Measurements from ENCODE around the gene PLCB3. TPM values are rescaled to one million over a fixed set of nuclear protein-coding genes. Genes with fewer than 3 reads are reported as not detected.

PLCB3 gene
- total and polyA plus RNA-seq, 2 of the 13 experiments (the other 11 are each of a cell fraction or from before 2014, with no cell fraction given): 7.5 to 13.8 TPM

DNA sequence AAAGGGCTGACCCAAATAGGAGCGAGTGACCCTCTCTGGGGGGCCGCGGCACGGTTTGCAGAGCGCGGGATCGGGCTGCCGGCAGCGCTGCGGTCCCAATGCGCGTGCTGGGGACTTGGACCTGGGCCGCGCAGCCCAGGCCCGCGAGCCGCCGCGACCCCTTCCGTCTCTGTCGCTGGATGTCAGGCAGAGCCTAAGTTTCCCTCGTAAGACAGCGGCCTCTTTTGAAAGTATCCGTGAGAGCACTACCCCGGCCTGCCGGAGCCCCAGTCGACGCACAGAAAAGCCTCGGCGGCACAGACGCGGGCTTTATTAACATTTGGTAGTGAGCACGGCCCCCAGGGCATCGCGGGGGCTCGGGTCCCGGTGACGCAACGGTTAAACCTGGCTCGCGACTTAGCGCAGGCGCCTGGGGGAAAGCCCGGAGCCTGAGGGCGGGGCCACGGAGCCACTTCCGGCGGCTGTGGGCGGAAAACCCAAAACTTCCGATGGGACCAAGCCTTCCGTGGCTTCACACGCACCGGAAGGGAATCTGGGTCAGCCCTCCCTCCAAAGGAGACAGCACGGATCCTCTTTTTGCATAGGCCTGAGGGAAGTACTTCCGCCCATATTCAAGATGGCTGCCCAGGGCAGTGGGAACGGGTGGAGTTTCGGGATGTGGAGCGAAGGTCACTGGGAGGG, 18.4 kb downstream of the PLCB3 start (continued):
- TF ChIP-seq, protein P1, sequence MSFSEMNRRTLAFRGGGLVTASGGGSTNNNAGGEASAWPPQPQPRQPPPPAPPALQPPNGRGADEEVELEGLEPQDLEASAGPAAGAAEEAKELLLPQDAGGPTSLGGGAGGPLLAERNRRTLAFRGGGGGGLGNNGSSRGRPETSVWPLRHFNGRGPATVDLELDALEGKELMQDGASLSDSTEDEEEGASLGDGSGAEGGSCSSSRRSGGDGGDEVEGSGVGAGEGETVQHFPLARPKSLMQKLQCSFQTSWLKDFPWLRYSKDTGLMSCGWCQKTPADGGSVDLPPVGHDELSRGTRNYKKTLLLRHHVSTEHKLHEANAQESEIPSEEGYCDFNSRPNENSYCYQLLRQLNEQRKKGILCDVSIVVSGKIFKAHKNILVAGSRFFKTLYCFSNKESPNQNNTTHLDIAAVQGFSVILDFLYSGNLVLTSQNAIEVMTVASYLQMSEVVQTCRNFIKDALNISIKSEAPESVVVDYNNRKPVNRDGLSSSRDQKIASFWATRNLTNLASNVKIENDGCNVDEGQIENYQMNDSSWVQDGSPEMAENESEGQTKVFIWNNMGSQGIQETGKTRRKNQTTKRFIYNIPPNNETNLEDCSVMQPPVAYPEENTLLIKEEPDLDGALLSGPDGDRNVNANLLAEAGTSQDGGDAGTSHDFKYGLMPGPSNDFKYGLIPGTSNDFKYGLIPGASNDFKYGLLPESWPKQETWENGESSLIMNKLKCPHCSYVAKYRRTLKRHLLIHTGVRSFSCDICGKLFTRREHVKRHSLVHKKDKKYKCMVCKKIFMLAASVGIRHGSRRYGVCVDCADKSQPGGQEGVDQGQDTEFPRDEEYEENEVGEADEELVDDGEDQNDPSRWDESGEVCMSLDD (CRISPR knock-in tag; IDR thresholded peaks at IDR 0.05; ENCODE audit: borderline replicate concordance): no peak
- TF ChIP-seq ZNF552 (CRISPR knock-in tag; IDR thresholded peaks at IDR 0.05; ENCODE audit: borderline replicate concordance) (no peak), ZNF326 (CRISPR knock-in tag; IDR thresholded peaks at IDR 0.05; ENCODE audit: borderline replicate concordance) (0 out of 2 replicates have a peak, but pooled peaks have one; percentile 23), FOXP1 (IDR thresholded peaks at IDR 0.05) (no peak), FOXP1 (CRISPR knock-in tag; IDR thresholded peaks at IDR 0.05) (peak; percentile 26; the same call in 1 of the 2 replicates), RBFOX2 (IDR thresholded peaks at IDR 0.05; ENCODE audit: low read depth, low read length) (peak; percentile 83), BRD4 (CRISPR knock-in tag; IDR thresholded peaks at IDR 0.05) (peak; percentile 29; the same call in 1 of the 2 replicates), KDM6A (CRISPR knock-in tag; IDR thresholded peaks at IDR 0.05; ENCODE audit: low read depth) (no peak), ATRX (CRISPR knock-in tag; IDR thresholded peaks at IDR 0.05; ENCODE audit: borderline replicate concordance) (no peak), ZMAT3 (CRISPR knock-in tag; conservative IDR thresholded peaks at IDR 0.05) (no peak; the same call in 1 of the 2 replicates), ZNF335 (CRISPR knock-in tag; IDR thresholded peaks at IDR 0.05) (peak; percentile 78; the same call in 1 of the 2 replicates), POLR2G (IDR thresholded peaks at IDR 0.05; ENCODE audit: low read depth, low read length) (peak; percentile 70; the same call in 1 of the 2 replicates), SRSF1 (optimal IDR thresholded peaks at IDR 0.05; ENCODE audit: low read depth, low read length) (peak; percentile 85), PPARG (CRISPR knock-in tag; conservative IDR thresholded peaks at IDR 0.05) (peak; percentile 99)
- TF ChIP-seq, protein P2, sequence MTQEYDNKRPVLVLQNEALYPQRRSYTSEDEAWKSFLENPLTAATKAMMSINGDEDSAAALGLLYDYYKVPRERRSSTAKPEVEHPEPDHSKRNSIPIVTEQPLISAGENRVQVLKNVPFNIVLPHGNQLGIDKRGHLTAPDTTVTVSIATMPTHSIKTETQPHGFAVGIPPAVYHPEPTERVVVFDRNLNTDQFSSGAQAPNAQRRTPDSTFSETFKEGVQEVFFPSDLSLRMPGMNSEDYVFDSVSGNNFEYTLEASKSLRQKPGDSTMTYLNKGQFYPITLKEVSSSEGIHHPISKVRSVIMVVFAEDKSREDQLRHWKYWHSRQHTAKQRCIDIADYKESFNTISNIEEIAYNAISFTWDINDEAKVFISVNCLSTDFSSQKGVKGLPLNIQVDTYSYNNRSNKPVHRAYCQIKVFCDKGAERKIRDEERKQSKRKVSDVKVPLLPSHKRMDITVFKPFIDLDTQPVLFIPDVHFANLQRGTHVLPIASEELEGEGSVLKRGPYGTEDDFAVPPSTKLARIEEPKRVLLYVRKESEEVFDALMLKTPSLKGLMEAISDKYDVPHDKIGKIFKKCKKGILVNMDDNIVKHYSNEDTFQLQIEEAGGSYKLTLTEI (CRISPR knock-in tag; conservative IDR thresholded peaks at IDR 0.05): no peak
- TF ChIP-seq, protein P3, sequence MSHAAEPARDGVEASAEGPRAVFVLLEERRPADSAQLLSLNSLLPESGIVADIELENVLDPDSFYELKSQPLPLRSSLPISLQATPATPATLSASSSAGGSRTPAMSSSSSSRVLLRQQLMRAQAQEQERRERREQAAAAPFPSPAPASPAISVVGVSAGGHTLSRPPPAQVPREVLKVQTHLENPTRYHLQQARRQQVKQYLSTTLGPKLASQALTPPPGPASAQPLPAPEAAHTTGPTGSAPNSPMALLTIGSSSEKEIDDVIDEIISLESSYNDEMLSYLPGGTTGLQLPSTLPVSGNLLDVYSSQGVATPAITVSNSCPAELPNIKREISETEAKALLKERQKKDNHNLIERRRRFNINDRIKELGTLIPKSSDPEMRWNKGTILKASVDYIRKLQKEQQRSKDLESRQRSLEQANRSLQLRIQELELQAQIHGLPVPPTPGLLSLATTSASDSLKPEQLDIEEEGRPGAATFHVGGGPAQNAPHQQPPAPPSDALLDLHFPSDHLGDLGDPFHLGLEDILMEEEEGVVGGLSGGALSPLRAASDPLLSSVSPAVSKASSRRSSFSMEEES (CRISPR knock-in tag; IDR thresholded peaks at IDR 0.05): peak; percentile 30; the same call in 1 of the 2 replicates
- TF ChIP-seq, protein P4, sequence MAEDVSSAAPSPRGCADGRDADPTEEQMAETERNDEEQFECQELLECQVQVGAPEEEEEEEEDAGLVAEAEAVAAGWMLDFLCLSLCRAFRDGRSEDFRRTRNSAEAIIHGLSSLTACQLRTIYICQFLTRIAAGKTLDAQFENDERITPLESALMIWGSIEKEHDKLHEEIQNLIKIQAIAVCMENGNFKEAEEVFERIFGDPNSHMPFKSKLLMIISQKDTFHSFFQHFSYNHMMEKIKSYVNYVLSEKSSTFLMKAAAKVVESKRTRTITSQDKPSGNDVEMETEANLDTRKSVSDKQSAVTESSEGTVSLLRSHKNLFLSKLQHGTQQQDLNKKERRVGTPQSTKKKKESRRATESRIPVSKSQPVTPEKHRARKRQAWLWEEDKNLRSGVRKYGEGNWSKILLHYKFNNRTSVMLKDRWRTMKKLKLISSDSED (CRISPR knock-in tag; IDR thresholded peaks at IDR 0.05): no peak
- TF ChIP-seq, protein P5, sequence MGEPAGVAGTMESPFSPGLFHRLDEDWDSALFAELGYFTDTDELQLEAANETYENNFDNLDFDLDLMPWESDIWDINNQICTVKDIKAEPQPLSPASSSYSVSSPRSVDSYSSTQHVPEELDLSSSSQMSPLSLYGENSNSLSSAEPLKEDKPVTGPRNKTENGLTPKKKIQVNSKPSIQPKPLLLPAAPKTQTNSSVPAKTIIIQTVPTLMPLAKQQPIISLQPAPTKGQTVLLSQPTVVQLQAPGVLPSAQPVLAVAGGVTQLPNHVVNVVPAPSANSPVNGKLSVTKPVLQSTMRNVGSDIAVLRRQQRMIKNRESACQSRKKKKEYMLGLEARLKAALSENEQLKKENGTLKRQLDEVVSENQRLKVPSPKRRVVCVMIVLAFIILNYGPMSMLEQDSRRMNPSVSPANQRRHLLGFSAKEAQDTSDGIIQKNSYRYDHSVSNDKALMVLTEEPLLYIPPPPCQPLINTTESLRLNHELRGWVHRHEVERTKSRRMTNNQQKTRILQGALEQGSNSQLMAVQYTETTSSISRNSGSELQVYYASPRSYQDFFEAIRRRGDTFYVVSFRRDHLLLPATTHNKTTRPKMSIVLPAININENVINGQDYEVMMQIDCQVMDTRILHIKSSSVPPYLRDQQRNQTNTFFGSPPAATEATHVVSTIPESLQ (CRISPR knock-in tag; conservative IDR thresholded peaks at IDR 0.05): 0 out of 2 replicates have a peak, but pooled peaks have one; percentile 54
- TF ChIP-seq, protein P6, sequence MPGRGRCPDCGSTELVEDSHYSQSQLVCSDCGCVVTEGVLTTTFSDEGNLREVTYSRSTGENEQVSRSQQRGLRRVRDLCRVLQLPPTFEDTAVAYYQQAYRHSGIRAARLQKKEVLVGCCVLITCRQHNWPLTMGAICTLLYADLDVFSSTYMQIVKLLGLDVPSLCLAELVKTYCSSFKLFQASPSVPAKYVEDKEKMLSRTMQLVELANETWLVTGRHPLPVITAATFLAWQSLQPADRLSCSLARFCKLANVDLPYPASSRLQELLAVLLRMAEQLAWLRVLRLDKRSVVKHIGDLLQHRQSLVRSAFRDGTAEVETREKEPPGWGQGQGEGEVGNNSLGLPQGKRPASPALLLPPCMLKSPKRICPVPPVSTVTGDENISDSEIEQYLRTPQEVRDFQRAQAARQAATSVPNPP (CRISPR knock-in tag; IDR thresholded peaks at IDR 0.05): no peak
